Airway epithelial cell (primary cell): Measurements from ENCODE around the gene SAAL1. TPM values are rescaled to one million over a fixed set of nuclear protein-coding genes. Genes with fewer than 3 reads are reported as not detected.

Source experiments
- total RNA-seq: library from RNA; depleted of rRNA; stranded (reverse); fragments of >200 nt; gene quantifications from 2 replicates; pipeline ENCODE4 v1.2.3, GENCODE V29; 2015

The SAAL1 gene
- 19.1 and 21.6 TPM in 2 replicates for total RNA-seq

GRCh38 chr11:18105802-18106574, at the start of gene SAAL1:
Gene SAAL1, minus strand, starts transcription at chr11:18106082. Its CDS starts 41 bp downstream, at chr11:18106041.

DNA sequence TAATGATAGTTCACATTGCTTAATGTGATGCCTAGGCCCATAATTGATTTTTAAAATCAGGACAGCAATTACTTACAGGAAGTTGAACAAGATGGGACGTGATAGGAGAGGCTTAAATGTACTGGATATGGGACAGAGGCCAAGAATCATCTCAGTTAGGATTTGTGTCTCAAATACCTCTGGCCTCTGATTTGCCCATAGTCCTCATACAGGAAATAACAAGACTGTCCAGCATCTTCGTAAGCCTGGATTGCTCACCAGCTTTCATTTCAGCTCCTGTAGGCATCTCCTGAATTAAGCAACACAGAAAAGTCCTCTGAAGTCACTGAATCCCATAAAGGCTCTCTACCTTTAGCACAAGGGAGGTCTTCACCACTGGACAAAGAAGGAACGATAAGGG, 26.5 kb upstream of the SAAL1 start, which contains the start of gene MRGPRX3:
TSS of gene MRGPRX3 (plus strand) at position 231 of the 400 bp plus-strand sequence. CDS start 4,632 bp downstream, outside the sequence.

GRCh38 chr11:18046116-18046777, 59.6 kb downstream of the SAAL1 start, which contains the start of gene TPH1:
Gene TPH1, minus strand, starts transcription at chr11:18046269. Its CDS starts 5,507 bp downstream, at chr11:18040762.

Other genes with a start within 250 kb of the SAAL1 start
- gene SERGEF, start 93.0 kb downstream of the SAAL1 start, total RNA-seq = 16.6 and 17.3 TPM in 2 replicates
- gene TPH1, start 59.8 kb downstream of the SAAL1 start, total RNA-seq = under 0.01 and 0.05 TPM in 2 replicates
- 0.21 TPM in 1 of 2 replicates, not detected in the other for gene MRGPRX3, start 26.5 kb upstream of the SAAL1 start, total RNA-seq
- not detected in 2 replicates for gene MRGPRX4, start 66.8 kb upstream of the SAAL1 start, total RNA-seq
- gene SAA4, start 130.7 kb upstream of the SAAL1 start, total RNA-seq = 0.42 and 0.56 TPM in 2 replicates
- gene SAA2, start 142.6 kb upstream of the SAAL1 start, total RNA-seq = 4.7 and 11.7 TPM in 2 replicates
- 11.6 and 21.5 TPM in 2 replicates for gene SAA1, start 160.2 kb upstream of the SAAL1 start, total RNA-seq
- gene HPS5, start 216.1 kb upstream of the SAAL1 start, total RNA-seq = 17.8 and 21.0 TPM in 2 replicates
- 30.8 and 45.2 TPM in 2 replicates for gene GTF2H1, start 216.5 kb upstream of the SAAL1 start, total RNA-seq